A549 (cell line): ENCODE data around the gene TNS1. TPM values are rescaled to one million over a fixed set of nuclear protein-coding genes. Genes with fewer than 3 reads are reported as not detected.

ENCODE experiments used
- ATAC-seq, 2 experiments: fragments of 200-7000 bp in 1 of 2; fragments of >200 bp in 1 of 2; cut with Nextera tagmentation in 1 of 2; cut with Tn5 transposase in 1 of 2; 3 replicates each; pipeline versions ENCODE4 v1.8.0 to v1.9.1; 2018 to 2020; ENCODE audit warnings: mild to moderate bottlenecking in 1 of 2, moderate library complexity in 1 of 2
- CTCF ChIA-PET: fragments of 300-600 bp; sonication (Branson Sonifier 250); formaldehyde crosslinking; extraction: SDS; loops from one replicate; lab custom pipeline; 2021; ENCODE audit warnings: antibody characterized with exemption, inconsistent platforms; lab: Yijun Ruan, JAX
- POLR2A ChIA-PET: fragments of 350-600 bp; formaldehyde crosslinking; extraction: SDS; loops from one replicate; lab custom pipeline; 2021; ENCODE audit warnings: antibody characterized with exemption, inconsistent platforms; lab: Yijun Ruan, JAX
- DNase-seq, 2 experiments: peaks; one replicate each; pipeline versions ENCODE4 v3.0.0 to v3.0.0-alpha.2; 2011 to 2016; ENCODE audit warnings: low read depth in 1 of 2, low spot score in 1 of 2
- FAIRE-seq: peaks from 2 replicates; lab custom pipeline; 2011; peaks lifted over from hg19 to GRCh38; lab: Jason Lieb, UNC
- H3K27ac ChIP-seq, 2 experiments: fragments of >200 bp; sonication (Bioruptor Twin); formaldehyde crosslinking; 3 replicates each; pipeline ENCODE4 v1.5.1; 2016 to 2017
- H3K4me1 ChIP-seq: fragments of >200 bp; sonication (Bioruptor Twin); formaldehyde crosslinking; 3 replicates; pipeline ENCODE4 v1.6.1; 2016
- H3K4me2 ChIP-seq: fragments of >200 bp; sonication (Bioruptor Twin); formaldehyde crosslinking; 3 replicates; pipeline ENCODE4 v1.6.1; 2016
- H3K4me3 ChIP-seq: fragments of >200 bp; sonication (Bioruptor Twin); formaldehyde crosslinking; 3 replicates; pipeline ENCODE4 v1.5.1; 2016
- H3K9me3 ChIP-seq: fragments of >200 bp; sonication (Bioruptor Twin); formaldehyde crosslinking; 3 replicates; pipeline ENCODE4 v1.6.1; 2016
- ESRRA ChIP-seq: fragments of 150-350 bp; IDR thresholded peaks from 2 replicates; pipeline ENCODE4 v1.6.1; 2014; ENCODE audit warnings: mild to moderate bottlenecking, low read length, borderline replicate concordance
- FOSB ChIP-seq: fragments of 250-450 bp; sonication (Bioruptor Pico); IDR thresholded peaks from 2 replicates; pipeline ENCODE4 v1.5.0; 2020; ENCODE audit warnings: mild to moderate bottlenecking, moderate library complexity
- FOSL2 ChIP-seq, 2 experiments: fragments of 450-650 bp in 1 of 2; fragments of >200 bp in 1 of 2; sonication (Bioruptor Twin) in 1 of 2; formaldehyde crosslinking; IDR thresholded peaks; 2 replicates each; pipeline versions ENCODE4 v1.5.0 to v1.6.1; 2016 to 2020; ENCODE audit warnings: mild to moderate bottlenecking in 1 of 2, moderate library complexity in 1 of 2
- FOXS1 ChIP-seq: fragments of 250-450 bp; sonication (Bioruptor Pico); IDR thresholded peaks from 2 replicates; pipeline ENCODE4 v1.5.0; 2020; ENCODE audit warnings: mild to moderate bottlenecking, moderate library complexity
- GATA3 ChIP-seq: IDR thresholded peaks from 2 replicates; pipeline ENCODE4 v1.6.1; 2012; ENCODE audit warnings: borderline replicate concordance
- HOXB5 ChIP-seq: fragments of 250-450 bp; sonication (Bioruptor Pico); IDR thresholded peaks from 2 replicates; pipeline ENCODE4 v1.5.0; 2020; ENCODE audit warnings: mild to moderate bottlenecking, moderate library complexity
- KDM5A ChIP-seq: fragments of 200-600 bp; sonication (generic); IDR thresholded peaks from 2 replicates; pipeline ENCODE4 v1.6.1; 2016; ENCODE audit warnings: antibody characterized with exemption, mild to moderate bottlenecking
- POLR2AphosphoS2 ChIP-seq: conservative IDR thresholded peaks from 2 replicates; pipeline ENCODE4 v1.6.1; 2012; ENCODE audit warnings: low read length, improper control_type of control experiment, inconsistent platforms
- RARB ChIP-seq: fragments of 250-450 bp; sonication (Bioruptor Pico); IDR thresholded peaks from 2 replicates; pipeline ENCODE4 v1.8.0; 2021; ENCODE audit warnings: mild to moderate bottlenecking, moderate library complexity
- RNF2 ChIP-seq: fragments of 200-600 bp; sonication (generic); IDR thresholded peaks from 2 replicates; pipeline ENCODE4 v1.6.1; 2016; ENCODE audit warnings: low read depth, mild to moderate bottlenecking, antibody characterized with exemption, moderate library complexity, borderline replicate concordance
- SREBF2 ChIP-seq: fragments of 450-650 bp; IDR thresholded peaks from 2 replicates; pipeline ENCODE4 v1.6.1; 2014; ENCODE audit warnings: mild to moderate bottlenecking, moderate library complexity
- ZC3H11A ChIP-seq: fragments of 450-650 bp; IDR thresholded peaks from 2 replicates; pipeline ENCODE4 v1.6.1; 2014; ENCODE audit warnings: antibody characterized with exemption, mild to moderate bottlenecking
- ZFP36 ChIP-seq: fragments of 450-650 bp; IDR thresholded peaks from 2 replicates; pipeline ENCODE4 v1.6.1; 2014; ENCODE audit warnings: borderline replicate concordance; ENCODE audit not compliant: partially characterized antibody
- ZNF302 ChIP-seq: fragments of 250-450 bp; sonication (Bioruptor Pico); IDR thresholded peaks from 2 replicates; pipeline ENCODE4 v1.9.0; 2021; ENCODE audit warnings: inconsistent platforms, mild to moderate bottlenecking, moderate library complexity
- ZSCAN20 ChIP-seq: fragments of 250-450 bp; sonication (Bioruptor Pico); IDR thresholded peaks from 2 replicates; pipeline ENCODE4 v1.8.0; 2022; ENCODE audit warnings: mild to moderate bottlenecking, moderate library complexity
- WGBS: methylation state at CpG from one replicate; pipeline ENCODE4 v1.1.6; 2017; ENCODE audit errors: missing lambda C conversion rate; 5-methylcytosine and 5-hydroxymethylcytosine counted together
- polyA plus RNA-seq, 4 experiments: library from polyadenylated mRNA; depleted of rRNA in 3 of 4; stranded (reverse); fragments of >200 nt; fragmentation: RNase III in 1 of 4; extraction: RNeasy Plus Mini Kit Qiagen cat#74134 plus additional on column Dnase treatment in 1 of 4; gene quantifications; 2 replicates in 3 of 4; 3 replicates in 1 of 4; pipeline ENCODE4 v1.2.3, GENCODE V29; 2011 to 2017
- TF ChIP-seq, protein P1 (sequence below): fragments of 150-350 bp; IDR thresholded peaks from 2 replicates; pipeline ENCODE4 v1.6.1; 2014; ENCODE audit warnings: low read depth, mild to moderate bottlenecking, low read length
- TF ChIP-seq, protein P2 (sequence below): fragments of 250-450 bp; sonication (Bioruptor Pico); IDR thresholded peaks from 2 replicates; pipeline ENCODE4 v1.5.0; 2021; ENCODE audit warnings: mild to moderate bottlenecking, moderate library complexity, borderline replicate concordance
- TF ChIP-seq, protein P3 (sequence below): fragments of 450-650 bp; IDR thresholded peaks from 2 replicates; pipeline ENCODE4 v1.6.1; 2014; ENCODE audit warnings: antibody characterized with exemption
- TF ChIP-seq, protein P4 (sequence below): IDR thresholded peaks from 2 replicates; pipeline ENCODE4 v1.6.1; 2012
- TF ChIP-seq, protein P5 (sequence below): fragments of 200-600 bp; sonication (generic); IDR thresholded peaks from 2 replicates; pipeline ENCODE4 v1.6.1; 2016; ENCODE audit warnings: antibody characterized with exemption, mild to moderate bottlenecking, moderate library complexity

TNS1 gene
- polyA plus RNA-seq, 2 of the 4 experiments (the other 2 are of a cell fraction), result 4.9 to 10.6 TPM

DNA sequence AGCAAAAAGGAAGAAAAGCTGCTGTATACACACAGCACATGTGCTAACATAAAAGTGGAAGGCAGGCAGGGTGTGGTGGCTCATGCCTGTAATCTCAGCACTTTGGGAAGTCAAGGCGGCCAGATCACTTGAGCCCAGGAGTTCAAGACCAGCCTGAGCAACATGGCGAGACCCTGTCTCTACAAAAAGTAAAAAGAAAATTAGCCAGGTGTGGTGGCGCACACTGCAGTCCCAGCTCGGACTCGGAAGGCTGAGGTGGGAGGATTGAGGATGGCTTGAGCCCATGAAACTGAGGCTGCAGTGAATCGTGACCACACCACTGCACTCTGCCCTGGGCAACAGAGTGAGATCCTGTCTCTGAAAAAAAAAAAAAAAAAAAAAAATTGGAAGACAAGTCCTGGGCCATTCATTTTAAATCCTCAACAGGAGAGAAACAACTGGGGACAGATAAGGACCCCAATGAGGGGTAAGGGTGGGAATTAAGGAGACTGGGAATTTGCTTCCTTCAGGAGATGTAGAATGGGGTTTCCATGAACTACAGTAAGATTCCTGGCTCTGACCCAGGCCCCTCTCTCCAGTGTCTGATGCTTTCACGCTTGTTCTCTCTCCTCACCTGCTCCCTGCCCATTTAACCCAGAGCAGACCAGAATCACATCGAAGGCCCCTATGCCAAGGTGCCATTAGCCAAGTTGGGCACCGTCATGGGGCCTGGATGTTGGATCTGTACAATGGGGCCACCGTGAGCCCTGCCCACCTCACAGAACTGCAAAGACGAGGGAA lies 29.6 kb downstream of the TNS1 start:
- Histone ChIP-seq H3K9me3 (peaks cover 7% of the 10 kb centered on the region; the same call in 1 of the 3 replicates), H3K4me1 (no peaks in the 10 kb centered on the region), H3K27ac (no peak overlapping the region), H3K4me2 (no peak overlapping the region), H3K4me3 (no peak overlapping the region)
- no peak for DNase-seq
- ChIA-PET CTCF (interaction anchor here (0.8 to 3.5 kb wide), 3 partner anchors 21 to 184 kb away, joined by 3 to 13 read pairs (median 3); no protein-coding TSS in a partner anchor), POLR2A (no interaction called here)
- TF ChIP-seq RNF2 (no peak), ZC3H11A (no peak), ESRRA (no peak), RARB (no peak), ZFP36 (no peak), HOXB5 (CRISPR knock-in tag) (no peak), SREBF2 (no peak), FOXS1 (CRISPR knock-in tag) (no peak), GATA3 (no peak), ZSCAN20 (CRISPR knock-in tag) (no peak), FOSL2 (IDR thresholded peaks at IDR 0.05) (no peak), FOSL2 (CRISPR knock-in tag; IDR thresholded peaks at IDR 0.05) (no peak), POLR2AphosphoS2 (no peak), FOSB (CRISPR knock-in tag) (no peak), ZNF302 (CRISPR knock-in tag) (no peak), KDM5A (no peak)
- TF ChIP-seq, protein P1, sequence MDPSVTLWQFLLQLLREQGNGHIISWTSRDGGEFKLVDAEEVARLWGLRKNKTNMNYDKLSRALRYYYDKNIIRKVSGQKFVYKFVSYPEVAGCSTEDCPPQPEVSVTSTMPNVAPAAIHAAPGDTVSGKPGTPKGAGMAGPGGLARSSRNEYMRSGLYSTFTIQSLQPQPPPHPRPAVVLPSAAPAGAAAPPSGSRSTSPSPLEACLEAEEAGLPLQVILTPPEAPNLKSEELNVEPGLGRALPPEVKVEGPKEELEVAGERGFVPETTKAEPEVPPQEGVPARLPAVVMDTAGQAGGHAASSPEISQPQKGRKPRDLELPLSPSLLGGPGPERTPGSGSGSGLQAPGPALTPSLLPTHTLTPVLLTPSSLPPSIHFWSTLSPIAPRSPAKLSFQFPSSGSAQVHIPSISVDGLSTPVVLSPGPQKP, result no peak
- TF ChIP-seq, protein P2, sequence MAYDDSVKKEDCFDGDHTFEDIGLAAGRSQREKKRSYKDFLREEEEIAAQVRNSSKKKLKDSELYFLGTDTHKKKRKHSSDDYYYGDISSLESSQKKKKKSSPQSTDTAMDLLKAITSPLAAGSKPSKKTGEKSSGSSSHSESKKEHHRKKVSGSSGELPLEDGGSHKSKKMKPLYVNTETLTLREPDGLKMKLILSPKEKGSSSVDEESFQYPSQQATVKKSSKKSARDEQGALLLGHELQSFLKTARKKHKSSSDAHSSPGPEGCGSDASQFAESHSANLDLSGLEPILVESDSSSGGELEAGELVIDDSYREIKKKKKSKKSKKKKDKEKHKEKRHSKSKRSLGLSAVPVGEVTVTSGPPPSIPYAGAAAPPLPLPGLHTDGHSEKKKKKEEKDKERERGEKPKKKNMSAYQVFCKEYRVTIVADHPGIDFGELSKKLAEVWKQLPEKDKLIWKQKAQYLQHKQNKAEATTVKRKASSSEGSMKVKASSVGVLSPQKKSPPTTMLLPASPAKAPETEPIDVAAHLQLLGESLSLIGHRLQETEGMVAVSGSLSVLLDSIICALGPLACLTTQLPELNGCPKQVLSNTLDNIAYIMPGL (CRISPR knock-in tag), result no peak
- TF ChIP-seq, protein P3, sequence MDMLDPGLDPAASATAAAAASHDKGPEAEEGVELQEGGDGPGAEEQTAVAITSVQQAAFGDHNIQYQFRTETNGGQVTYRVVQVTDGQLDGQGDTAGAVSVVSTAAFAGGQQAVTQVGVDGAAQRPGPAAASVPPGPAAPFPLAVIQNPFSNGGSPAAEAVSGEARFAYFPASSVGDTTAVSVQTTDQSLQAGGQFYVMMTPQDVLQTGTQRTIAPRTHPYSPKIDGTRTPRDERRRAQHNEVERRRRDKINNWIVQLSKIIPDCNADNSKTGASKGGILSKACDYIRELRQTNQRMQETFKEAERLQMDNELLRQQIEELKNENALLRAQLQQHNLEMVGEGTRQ, result no peak
- TF ChIP-seq, protein P4, sequence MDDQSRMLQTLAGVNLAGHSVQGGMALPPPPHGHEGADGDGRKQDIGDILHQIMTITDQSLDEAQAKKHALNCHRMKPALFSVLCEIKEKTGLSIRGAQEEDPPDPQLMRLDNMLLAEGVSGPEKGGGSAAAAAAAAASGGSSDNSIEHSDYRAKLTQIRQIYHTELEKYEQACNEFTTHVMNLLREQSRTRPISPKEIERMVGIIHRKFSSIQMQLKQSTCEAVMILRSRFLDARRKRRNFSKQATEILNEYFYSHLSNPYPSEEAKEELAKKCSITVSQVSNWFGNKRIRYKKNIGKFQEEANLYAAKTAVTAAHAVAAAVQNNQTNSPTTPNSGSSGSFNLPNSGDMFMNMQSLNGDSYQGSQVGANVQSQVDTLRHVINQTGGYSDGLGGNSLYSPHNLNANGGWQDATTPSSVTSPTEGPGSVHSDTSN, result no peak
- TF ChIP-seq, protein P5, sequence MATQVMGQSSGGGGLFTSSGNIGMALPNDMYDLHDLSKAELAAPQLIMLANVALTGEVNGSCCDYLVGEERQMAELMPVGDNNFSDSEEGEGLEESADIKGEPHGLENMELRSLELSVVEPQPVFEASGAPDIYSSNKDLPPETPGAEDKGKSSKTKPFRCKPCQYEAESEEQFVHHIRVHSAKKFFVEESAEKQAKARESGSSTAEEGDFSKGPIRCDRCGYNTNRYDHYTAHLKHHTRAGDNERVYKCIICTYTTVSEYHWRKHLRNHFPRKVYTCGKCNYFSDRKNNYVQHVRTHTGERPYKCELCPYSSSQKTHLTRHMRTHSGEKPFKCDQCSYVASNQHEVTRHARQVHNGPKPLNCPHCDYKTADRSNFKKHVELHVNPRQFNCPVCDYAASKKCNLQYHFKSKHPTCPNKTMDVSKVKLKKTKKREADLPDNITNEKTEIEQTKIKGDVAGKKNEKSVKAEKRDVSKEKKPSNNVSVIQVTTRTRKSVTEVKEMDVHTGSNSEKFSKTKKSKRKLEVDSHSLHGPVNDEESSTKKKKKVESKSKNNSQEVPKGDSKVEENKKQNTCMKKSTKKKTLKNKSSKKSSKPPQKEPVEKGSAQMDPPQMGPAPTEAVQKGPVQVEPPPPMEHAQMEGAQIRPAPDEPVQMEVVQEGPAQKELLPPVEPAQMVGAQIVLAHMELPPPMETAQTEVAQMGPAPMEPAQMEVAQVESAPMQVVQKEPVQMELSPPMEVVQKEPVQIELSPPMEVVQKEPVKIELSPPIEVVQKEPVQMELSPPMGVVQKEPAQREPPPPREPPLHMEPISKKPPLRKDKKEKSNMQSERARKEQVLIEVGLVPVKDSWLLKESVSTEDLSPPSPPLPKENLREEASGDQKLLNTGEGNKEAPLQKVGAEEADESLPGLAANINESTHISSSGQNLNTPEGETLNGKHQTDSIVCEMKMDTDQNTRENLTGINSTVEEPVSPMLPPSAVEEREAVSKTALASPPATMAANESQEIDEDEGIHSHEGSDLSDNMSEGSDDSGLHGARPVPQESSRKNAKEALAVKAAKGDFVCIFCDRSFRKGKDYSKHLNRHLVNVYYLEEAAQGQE, result no peak
- no peak for ATAC-seq
- 54% methylated on average over 11 of the region's 11 CpGs for WGBS
- FAIRE-seq, result no peak
